ENCODE results near the gene RTBDN.

The RTBDN gene

GRCh38 chr19:12834566-12834943 lies at the start of gene RTBDN:
Gene RTBDN (minus strand): TSS chr19:12834579. CDS start chr19:12829979, 4,600 bp downstream.
- Histone ChIP-seq H3K9me3 (ENCODE audit: low read length) (no peaks in the 10 kb centered on the region), H3K27me3 (ENCODE audit: control insufficient read depth in 1 of 2, insufficient read depth in 2 of 2, low read length in 2 of 2) (peaks cover 85 to 92% of the 10 kb centered on the region in 2 donors), H3K36me3 (ENCODE audit: insufficient read depth, low read length) (no peaks in the 10 kb centered on the region), H3K9ac (ENCODE audit: low read length) (no peak within 1 kb of the TSS), H3K4me1 (ENCODE audit: insufficient read depth, low read length) (peaks cover 7% of the 10 kb centered on the region), H3K4me3 (ENCODE audit: low read depth in 1 of 2, low read length in 2 of 2) (peak within 1 kb of the TSS in 1 of 2 donors; percentile 28), H3K27ac (ENCODE audit: low read depth, low read length) (no peak within 1 kb of the TSS)

- H3K27ac ChIP-seq (ENCODE audit: low read depth, low read length), result no peak overlapping the region
- no peak overlapping the region for H3K9ac ChIP-seq (ENCODE audit: low read length)
- H3K27me3 ChIP-seq (ENCODE audit: control insufficient read depth in 1 of 2, insufficient read depth in 2 of 2, low read length in 2 of 2), result peaks cover 11 to 20% of the 10 kb centered on the region in 2 donors
Observed at GRCh38 chr19:12882589-12882988, 48.2 kb upstream of the RTBDN start.

GRCh38 chr19:12881172-12881808 lies 46.9 kb upstream of the RTBDN start, which contains the start of gene DNASE2:
Gene DNASE2 (minus strand): TSS chr19:12881449. CDS start chr19:12881375, 74 bp downstream.
- Histone ChIP-seq H3K27me3 (ENCODE audit: control insufficient read depth in 1 of 2, insufficient read depth in 2 of 2, low read length in 2 of 2) (peaks cover 6 to 20% of the 10 kb centered on the region in 2 donors), H3K36me3 (ENCODE audit: insufficient read depth, low read length) (peaks cover 8% of the 10 kb centered on the region), H3K4me1 (ENCODE audit: insufficient read depth, low read length) (peaks cover 3% of the 10 kb centered on the region), H3K9me3 (ENCODE audit: low read length) (no peaks in the 10 kb centered on the region), H3K4me3 (ENCODE audit: low read depth in 1 of 2, low read length in 2 of 2) (peak within 1 kb of the TSS; percentile 73 to 75), H3K27ac (ENCODE audit: low read depth, low read length) (peak within 1 kb of the TSS; percentile 81), H3K9ac (ENCODE audit: low read length) (peak within 1 kb of the TSS; percentile 34)

More at GRCh38 chr19:12882589-12882988, 48.2 kb upstream of the RTBDN start:
- peaks cover 3% of the 10 kb centered on the region for H3K4me1 ChIP-seq (ENCODE audit: insufficient read depth, low read length)
- H3K4me3 ChIP-seq (ENCODE audit: low read depth in 1 of 2, low read length in 2 of 2), result no peak overlapping the region
- no peaks in the 10 kb centered on the region for H3K9me3 ChIP-seq (ENCODE audit: low read length)
- H3K36me3 ChIP-seq (ENCODE audit: insufficient read depth, low read length), result peaks cover 8% of the 10 kb centered on the region

- H3K9ac ChIP-seq (ENCODE audit: low read length), result peak overlapping the region; percentile 34
- H3K4me3 ChIP-seq (ENCODE audit: low read depth in 1 of 2, low read length in 2 of 2), result peak overlapping the region; percentile 73 to 75
- H3K27ac ChIP-seq (ENCODE audit: low read depth, low read length), result peak overlapping the region; percentile 81
- peaks cover 3% of the 10 kb centered on the region for H3K4me1 ChIP-seq (ENCODE audit: insufficient read depth, low read length)
- peaks cover 8% of the 10 kb centered on the region for H3K36me3 ChIP-seq (ENCODE audit: insufficient read depth, low read length)
- peaks cover 5 to 16% of the 10 kb centered on the region in 2 donors for H3K27me3 ChIP-seq (ENCODE audit: control insufficient read depth in 1 of 2, insufficient read depth in 2 of 2, low read length in 2 of 2)
- no peaks in the 10 kb centered on the region for H3K9me3 ChIP-seq (ENCODE audit: low read length)
Observed at GRCh38 chr19:12880551-12881171, 46.3 kb upstream of the RTBDN start.

- peaks cover 8% of the 10 kb centered on the region for H3K36me3 ChIP-seq (ENCODE audit: insufficient read depth, low read length)
- H3K4me1 ChIP-seq (ENCODE audit: insufficient read depth, low read length), result peaks cover under 1% of the 10 kb centered on the region
- no peaks in the 10 kb centered on the region for H3K27me3 ChIP-seq (ENCODE audit: control insufficient read depth in 1 of 2, insufficient read depth in 2 of 2, low read length in 2 of 2)
- no peak overlapping the region for H3K27ac ChIP-seq (ENCODE audit: low read depth, low read length)
- H3K4me3 ChIP-seq (ENCODE audit: low read depth in 1 of 2, low read length in 2 of 2), result no peak overlapping the region
- H3K9me3 ChIP-seq (ENCODE audit: low read length), result no peaks in the 10 kb centered on the region
- H3K9ac ChIP-seq (ENCODE audit: low read length), result no peak overlapping the region
Observed at GRCh38 chr19:12875086-12875485, 40.7 kb upstream of the RTBDN start.

GRCh38 chr19:12873891-12874745 lies 39.7 kb upstream of the RTBDN start:
- no peaks in the 10 kb centered on the region for H3K4me1 ChIP-seq (ENCODE audit: insufficient read depth, low read length)
- H3K27me3 ChIP-seq (ENCODE audit: control insufficient read depth in 1 of 2, insufficient read depth in 2 of 2, low read length in 2 of 2), result no peaks in the 10 kb centered on the region
- H3K27ac ChIP-seq (ENCODE audit: low read depth, low read length), result no peak overlapping the region
- H3K9me3 ChIP-seq (ENCODE audit: low read length), result no peaks in the 10 kb centered on the region
- peaks cover 8% of the 10 kb centered on the region for H3K36me3 ChIP-seq (ENCODE audit: insufficient read depth, low read length)
- no peak overlapping the region for H3K4me3 ChIP-seq (ENCODE audit: low read depth in 1 of 2, low read length in 2 of 2)
- no peak overlapping the region for H3K9ac ChIP-seq (ENCODE audit: low read length)

GRCh38 chr19:12872941-12873890 lies 38.8 kb upstream of the RTBDN start:
- Histone ChIP-seq H3K4me3 (ENCODE audit: low read depth in 1 of 2, low read length in 2 of 2) (no peak overlapping the region), H3K4me1 (ENCODE audit: insufficient read depth, low read length) (no peaks in the 10 kb centered on the region), H3K9me3 (ENCODE audit: low read length) (no peaks in the 10 kb centered on the region), H3K27ac (ENCODE audit: low read depth, low read length) (no peak overlapping the region), H3K27me3 (ENCODE audit: control insufficient read depth in 1 of 2, insufficient read depth in 2 of 2, low read length in 2 of 2) (no peaks in the 10 kb centered on the region), H3K36me3 (ENCODE audit: insufficient read depth, low read length) (peaks cover 5% of the 10 kb centered on the region), H3K9ac (ENCODE audit: low read length) (no peak overlapping the region)

- H3K9me3 ChIP-seq (ENCODE audit: low read length), result no peaks in the 10 kb centered on the region
- H3K9ac ChIP-seq (ENCODE audit: low read length), result no peak overlapping the region
- no peaks in the 10 kb centered on the region for H3K36me3 ChIP-seq (ENCODE audit: insufficient read depth, low read length)
- no peaks in the 10 kb centered on the region for H3K27me3 ChIP-seq (ENCODE audit: control insufficient read depth in 1 of 2, insufficient read depth in 2 of 2, low read length in 2 of 2)
- no peak overlapping the region for H3K4me3 ChIP-seq (ENCODE audit: low read depth in 1 of 2, low read length in 2 of 2)
- H3K4me1 ChIP-seq (ENCODE audit: insufficient read depth, low read length), result peaks cover 2% of the 10 kb centered on the region
- no peak overlapping the region for H3K27ac ChIP-seq (ENCODE audit: low read depth, low read length)
Observed at GRCh38 chr19:12872255-12872654, 37.9 kb upstream of the RTBDN start.

- peaks cover 5% of the 10 kb centered on the region for H3K4me1 ChIP-seq (ENCODE audit: insufficient read depth, low read length)
- H3K27ac ChIP-seq (ENCODE audit: low read depth, low read length), result no peak overlapping the region
- H3K9me3 ChIP-seq (ENCODE audit: low read length), result no peaks in the 10 kb centered on the region
- H3K36me3 ChIP-seq (ENCODE audit: insufficient read depth, low read length), result no peaks in the 10 kb centered on the region
- no peak overlapping the region for H3K4me3 ChIP-seq (ENCODE audit: low read depth in 1 of 2, low read length in 2 of 2)
- H3K27me3 ChIP-seq (ENCODE audit: control insufficient read depth in 1 of 2, insufficient read depth in 2 of 2, low read length in 2 of 2), result no peaks in the 10 kb centered on the region
- H3K9ac ChIP-seq (ENCODE audit: low read length), result no peak overlapping the region
Observed at GRCh38 chr19:12871681-12872080, 37.3 kb upstream of the RTBDN start.

GRCh38 chr19:12868540-12869112 lies 34.2 kb upstream of the RTBDN start:
- H3K9me3 ChIP-seq (ENCODE audit: low read length), result no peaks in the 10 kb centered on the region
- H3K36me3 ChIP-seq (ENCODE audit: insufficient read depth, low read length), result no peaks in the 10 kb centered on the region
- H3K4me1 ChIP-seq (ENCODE audit: insufficient read depth, low read length), result peaks cover 5% of the 10 kb centered on the region
- no peak overlapping the region for H3K4me3 ChIP-seq (ENCODE audit: low read depth in 1 of 2, low read length in 2 of 2)
- no peak overlapping the region for H3K27ac ChIP-seq (ENCODE audit: low read depth, low read length)
- no peaks in the 10 kb centered on the region for H3K27me3 ChIP-seq (ENCODE audit: control insufficient read depth in 1 of 2, insufficient read depth in 2 of 2, low read length in 2 of 2)
- no peak overlapping the region for H3K9ac ChIP-seq (ENCODE audit: low read length)

Measured in muscle layer of colon (tissue), 2 donors.